Left renal pelvis (tissue), 4 donors: ENCODE data around the gene CGNL1. TPM values are rescaled to one million over a fixed set of nuclear protein-coding genes. Genes with fewer than 3 reads are reported as not detected.

ENCODE experiments used
- DNase-seq, 4 donors: peaks; one replicate each; pipeline ENCODE4 v3.0.0-alpha.2; 2013; ENCODE audit warnings: low read depth in 4 of 4, low spot score in 3 of 4
- polyA plus RNA-seq, 4 donors: library from polyadenylated mRNA; unstranded; fragments of 120-200 nt; gene quantifications; one replicate each; pipeline ENCODE4 v1.2.1, GENCODE V29; 2013; ENCODE audit not compliant: insufficient read length in 4 of 4

Gene CGNL1
- polyA plus RNA-seq, 4 donors: 58.3 to 66.1 (median 62.2) TPM

DNA sequence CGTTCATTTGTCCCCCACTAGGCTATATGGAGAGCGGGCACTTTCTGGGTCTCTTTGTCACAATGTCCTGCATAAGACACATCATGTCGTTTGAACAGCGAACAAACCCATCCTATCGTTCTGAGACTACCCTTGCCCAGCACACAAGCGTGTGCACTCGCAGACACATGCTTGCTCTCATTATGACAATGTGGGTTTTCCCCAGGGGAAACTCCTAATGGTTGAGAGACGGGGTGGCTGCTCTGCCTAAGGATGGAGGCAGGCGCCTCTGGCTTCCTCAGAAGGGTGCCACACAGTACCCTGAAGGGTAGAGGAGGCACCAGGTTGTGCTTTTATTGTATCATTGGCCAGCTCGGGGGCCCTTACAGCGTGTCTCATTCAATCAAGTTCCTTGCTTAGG lies 164.4 kb downstream of the CGNL1 start:
- no peak for DNase-seq

DNA sequence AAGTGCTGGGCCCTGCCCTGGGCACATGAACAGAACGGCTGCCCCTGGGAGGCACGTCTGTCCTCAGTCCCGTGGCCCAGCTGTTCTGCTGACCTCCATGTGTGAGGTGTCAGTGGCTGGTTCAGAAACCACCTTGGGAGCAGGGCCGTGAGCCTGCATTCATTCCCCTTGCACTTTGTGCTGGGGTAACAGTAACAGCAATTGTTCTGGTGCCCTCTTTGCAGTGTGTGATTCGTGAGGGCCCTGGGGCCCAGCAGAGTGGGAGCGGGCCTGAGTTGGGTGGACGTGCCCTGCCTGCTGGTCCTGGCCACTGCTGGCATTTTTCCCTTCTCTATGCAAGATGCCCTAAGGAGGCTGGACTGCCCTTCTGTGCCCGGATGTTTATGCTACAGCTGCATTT lies 165.0 kb downstream of the CGNL1 start:
- no peak for DNase-seq

DNA sequence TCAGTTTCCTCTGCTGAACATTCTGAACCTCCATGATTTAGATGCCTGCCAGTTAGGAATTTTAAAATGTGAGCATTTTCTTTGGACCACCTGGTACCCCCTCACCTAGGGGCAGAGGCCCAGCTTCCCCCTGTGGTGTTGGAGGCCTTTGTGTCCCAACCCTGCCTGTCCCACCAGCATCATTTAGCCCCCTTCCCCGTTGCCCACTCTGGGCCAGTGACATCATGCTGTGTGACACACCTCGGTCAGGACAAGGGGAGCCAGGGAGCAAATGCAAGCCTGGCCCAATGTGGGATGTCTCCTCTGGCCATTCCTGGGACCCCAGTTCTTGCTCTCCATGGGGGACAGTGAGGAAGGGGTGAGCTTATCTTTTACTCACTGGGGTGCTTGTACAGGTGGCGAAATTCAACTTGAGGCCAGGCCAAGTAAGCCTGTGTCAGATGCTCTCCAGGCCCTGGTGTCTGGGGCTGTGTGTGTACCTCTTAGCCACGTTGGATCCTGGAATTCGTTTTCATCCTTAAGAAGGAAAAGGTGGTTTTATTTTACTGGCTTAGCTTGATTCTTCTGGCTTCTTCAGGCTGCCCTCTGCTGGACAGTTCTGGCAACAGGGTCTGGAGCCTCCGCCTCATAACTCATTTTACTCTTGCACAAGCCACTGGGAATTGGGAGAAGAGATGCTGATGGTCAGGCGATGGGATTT lies 165.7 kb downstream of the CGNL1 start:
- DNase-seq: peak in 1 of 4 donors; percentile 60

DNA sequence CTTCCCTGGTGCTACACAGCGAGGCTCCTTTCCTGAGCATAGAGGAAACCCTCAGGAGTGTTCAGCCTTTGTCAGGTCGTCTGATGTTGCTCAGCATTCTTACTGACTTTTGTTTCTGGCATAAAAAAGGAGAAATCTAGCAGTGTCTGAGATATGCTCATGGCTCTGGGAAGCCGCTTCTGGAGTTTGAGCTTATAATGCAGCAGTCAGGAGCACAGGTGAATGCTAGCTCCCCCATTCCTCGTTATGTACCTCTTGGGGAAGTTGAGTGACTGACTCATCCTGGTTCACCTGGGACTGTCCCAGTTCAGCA lies 166.2 kb downstream of the CGNL1 start:
- no peak for DNase-seq

DNA sequence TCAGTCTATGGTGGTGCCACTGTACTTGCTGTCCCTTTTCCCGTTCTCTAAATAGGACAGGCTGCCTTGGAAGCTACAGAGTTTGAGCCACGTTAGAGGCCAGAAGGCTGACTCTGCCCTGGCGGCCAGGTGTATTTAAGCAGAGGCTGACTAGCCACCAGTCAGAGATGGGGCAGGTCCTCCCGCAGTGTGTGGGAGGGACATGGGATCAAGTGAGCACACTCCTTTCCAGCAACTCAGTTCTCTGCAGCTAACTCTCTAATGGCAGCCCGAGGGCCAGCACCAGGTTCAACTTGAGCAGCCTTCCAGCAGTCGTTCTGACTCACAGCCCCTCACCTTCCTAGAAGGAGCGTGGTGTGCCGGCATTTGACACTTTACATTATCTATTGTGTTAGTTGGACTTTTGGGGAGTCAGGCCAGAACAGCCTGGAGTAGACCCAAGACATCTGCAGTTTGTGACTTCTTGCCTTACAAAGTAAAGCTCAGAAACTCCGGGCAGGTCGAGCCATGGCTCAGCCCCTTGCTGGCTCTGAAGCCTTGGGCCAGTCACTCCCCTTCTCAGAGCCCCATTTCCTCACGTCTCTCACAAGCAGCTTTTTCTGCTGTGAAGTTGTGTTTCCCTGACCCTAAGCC lies 168.7 kb downstream of the CGNL1 start:
- DNase-seq: no peak

DNA sequence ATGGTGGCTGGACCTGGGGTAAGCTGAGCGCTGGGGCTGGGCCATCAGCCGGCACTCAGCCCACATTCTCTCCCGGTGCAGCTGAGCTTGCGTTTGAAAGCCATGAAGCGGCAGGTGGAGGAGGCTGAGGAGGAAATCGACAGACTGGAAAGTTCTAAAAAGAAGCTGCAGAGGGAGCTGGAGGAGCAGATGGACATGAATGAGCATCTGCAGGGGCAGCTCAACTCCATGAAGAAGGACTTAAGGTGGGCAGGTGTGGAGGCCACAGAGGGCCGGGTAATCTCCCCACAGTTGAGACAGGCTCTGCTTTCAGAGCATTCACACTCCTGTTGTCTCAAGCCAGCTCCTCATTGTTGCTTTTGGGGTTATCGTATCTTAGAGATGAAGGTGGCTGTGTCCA lies 169.7 kb downstream of the CGNL1 start:
- DNase-seq: no peak

DNA sequence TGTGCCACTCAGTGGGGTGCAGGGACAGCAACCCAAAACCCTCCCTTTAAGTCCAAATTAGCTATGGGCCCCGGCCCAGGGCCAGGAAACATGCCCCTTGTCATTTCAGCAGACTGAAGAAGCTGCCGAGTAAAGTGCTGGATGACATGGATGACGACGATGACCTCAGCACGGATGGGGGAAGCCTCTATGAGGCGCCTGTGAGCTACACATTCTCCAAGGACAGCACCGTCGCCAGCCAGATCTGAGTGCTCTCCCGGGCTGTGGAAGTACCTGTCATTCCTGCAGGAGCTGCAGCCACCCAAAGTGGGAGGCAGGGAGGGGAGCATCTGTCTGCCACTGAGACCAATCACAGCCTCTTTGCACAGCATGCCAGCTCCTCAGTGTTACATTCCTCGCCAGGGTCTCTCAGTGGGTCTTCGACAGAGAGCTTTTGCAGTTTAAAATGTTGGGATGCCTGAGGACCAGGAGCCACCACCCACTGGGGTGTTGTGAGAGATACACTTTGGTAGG lies 171.0 kb downstream of the CGNL1 start:
- DNase-seq: no peak

DNA sequence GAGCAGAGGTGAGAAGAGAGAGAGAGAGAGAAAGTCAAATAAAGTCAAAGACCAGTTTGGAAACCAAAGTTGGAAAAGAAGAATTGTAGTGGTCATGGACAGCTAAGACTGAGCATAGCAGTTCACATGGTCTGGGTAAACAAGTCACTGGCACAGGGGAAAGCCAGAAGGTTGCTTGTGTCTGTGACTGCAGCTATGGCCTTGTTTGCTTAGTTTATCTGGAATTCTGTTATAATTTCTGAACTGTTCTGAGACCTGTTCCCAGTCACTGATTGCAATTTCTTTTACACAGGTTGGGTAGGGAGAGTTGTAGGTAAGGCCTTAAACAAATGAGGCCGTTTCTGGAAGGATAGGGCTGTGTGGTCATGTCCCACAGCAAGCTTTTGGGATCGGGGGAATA lies 172.0 kb downstream of the CGNL1 start:
- DNase-seq: no peak

DNA sequence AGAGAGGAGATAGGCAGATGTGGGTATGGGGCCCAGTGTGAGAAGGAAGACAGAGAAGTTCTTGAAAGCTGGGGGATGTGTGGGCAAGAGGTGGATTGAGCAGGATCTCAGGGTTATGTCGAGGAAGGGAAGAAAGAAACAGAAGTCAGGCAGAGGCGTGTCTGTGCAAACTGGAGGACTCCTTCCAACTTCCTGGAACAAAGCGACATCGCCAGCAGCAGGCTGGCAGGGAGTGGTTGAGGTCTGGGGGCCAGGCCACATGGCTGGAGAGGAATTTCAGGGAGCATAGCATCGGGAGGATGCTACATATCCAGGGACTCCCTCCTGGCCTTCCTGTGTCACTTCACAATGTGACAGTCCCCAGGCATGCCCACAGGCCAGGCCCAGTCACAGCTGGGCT lies 172.5 kb downstream of the CGNL1 start:
- no peak for DNase-seq

DNA sequence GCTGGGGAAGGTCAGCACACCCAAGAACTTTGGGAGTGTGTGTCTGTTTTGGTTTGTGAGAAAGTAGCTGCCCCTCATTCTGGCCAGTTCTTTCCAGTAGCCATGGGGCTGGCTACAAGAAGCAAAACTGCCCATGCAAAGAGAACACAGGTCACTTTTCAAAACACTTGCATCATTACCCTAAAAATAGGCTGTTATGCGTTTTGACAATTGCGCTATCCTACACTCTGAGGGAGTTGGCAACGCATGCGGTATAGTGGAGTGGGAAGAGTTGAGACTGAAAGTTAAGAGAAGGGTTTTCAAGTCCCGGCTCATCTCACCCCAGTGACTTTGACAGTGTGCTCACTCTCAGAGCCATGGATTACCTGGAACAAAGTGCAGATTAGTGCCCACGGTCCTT lies 173.6 kb downstream of the CGNL1 start:
- no peak for DNase-seq

DNA sequence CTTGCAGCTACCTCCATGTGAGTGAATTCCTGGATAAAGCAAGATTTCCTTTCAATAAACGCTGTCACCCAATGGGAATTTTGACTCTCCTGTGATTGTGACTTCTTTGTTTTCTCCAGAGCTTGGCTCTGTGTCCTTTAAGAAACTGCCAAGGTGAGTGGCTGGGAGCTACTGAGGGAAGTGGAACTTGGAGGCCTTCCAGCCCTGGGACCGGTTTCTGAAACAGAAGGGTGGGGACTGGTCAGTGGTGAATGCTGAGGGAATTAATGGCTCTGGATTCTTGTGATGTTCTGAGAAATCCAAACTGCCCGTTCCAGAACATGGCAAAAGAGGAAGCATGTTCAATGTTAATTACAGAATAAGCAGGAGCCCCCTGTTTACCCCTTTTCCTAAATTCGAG lies 174.3 kb downstream of the CGNL1 start:
- DNase-seq: no peak

DNA sequence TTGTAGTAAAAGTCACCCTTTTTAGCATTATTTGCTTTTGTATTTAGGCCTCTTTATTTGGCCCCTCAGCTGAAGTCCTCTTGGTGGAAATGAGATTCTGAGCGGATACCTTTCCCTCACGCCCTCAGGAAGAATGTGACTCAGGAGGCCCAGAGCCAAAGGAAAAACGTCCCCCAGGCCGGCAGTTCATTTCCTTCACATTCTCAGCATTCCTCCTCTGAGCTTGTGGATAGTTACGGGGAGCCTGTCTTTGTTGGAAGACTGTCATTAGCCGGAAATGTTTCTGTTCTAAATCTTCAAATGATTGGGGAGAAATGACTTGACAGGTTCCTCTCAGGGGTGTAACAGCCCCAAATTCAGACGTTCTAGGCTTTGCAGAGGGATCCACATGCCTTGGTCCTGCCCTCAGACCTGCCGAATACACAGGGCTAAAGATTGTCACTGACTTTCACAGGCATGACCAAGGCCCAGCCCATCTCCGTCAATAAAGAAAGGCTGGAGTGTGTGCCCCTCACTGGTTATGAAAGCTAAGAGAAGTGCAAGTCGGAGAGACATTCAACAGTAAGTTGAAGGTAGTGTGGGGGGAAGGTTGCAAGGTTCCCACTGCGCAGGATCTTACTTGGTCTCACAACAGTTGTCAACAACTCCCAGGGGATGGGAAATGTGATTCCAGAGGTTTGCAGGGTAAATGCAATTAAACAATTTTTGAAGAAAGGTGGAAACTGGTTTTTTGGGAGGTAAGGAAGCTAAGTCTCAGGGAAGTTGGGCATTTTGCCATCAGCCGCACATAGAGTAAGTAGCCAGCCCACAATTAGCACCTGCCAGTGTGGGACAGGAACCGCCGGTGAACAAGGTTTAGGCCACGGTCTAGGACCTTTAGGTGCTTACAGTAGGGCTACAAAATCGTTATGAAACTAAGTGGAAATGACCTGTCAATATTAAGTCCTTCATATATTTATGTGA lies 175.7 kb downstream of the CGNL1 start:
- no peak for DNase-seq

DNA sequence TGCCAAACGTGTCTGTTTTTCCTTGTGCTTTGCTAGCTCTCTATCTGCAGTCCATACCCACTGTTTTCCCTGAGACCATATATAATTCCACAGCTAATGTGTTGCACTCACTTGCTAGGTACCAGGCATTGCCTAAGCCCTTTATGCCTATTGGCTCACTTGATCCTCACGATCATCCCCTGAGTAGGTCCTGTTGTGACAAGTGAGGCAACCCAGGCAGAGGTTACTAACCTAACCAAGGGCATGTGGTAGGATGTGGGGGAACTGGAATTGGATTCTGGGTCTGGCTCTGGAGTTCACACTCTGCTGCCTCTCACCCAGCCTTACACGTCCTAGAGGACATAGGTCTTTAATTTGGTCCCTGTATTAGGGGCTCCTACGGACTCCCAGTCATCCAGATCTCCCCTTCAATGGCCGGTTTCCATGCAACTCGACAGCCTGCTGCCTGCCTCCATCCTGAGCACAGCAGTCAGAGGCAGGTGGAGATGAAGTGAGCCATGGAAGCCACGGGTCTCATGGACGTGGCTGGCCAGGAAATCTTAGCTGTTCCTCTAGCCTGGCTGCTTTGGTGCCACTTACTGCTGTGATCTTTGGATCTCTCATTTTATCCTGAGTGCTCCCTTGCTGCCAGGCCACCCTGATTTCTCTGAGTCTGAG lies 176.5 kb downstream of the CGNL1 start:
- DNase-seq: no peak

DNA sequence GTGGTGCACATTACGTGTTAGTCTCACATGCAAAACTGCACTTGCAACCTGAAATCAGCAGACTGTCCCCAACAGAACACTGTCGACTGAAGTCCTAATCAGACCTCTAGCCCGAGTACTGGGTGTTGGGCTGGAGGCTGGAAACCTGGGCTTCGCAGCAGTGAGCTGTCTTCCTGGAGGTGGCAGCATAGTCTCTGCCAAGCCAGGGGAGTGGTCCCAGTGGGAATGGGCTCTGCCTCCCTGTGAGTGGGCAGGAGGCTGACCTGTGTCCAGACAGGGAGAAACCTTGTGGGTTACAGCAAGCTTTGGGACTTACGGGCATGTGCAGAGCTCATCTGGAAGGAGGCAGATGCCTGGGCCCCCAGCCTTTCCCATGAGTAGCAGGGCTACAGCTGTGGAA lies 177.2 kb downstream of the CGNL1 start:
- no peak for DNase-seq

DNA sequence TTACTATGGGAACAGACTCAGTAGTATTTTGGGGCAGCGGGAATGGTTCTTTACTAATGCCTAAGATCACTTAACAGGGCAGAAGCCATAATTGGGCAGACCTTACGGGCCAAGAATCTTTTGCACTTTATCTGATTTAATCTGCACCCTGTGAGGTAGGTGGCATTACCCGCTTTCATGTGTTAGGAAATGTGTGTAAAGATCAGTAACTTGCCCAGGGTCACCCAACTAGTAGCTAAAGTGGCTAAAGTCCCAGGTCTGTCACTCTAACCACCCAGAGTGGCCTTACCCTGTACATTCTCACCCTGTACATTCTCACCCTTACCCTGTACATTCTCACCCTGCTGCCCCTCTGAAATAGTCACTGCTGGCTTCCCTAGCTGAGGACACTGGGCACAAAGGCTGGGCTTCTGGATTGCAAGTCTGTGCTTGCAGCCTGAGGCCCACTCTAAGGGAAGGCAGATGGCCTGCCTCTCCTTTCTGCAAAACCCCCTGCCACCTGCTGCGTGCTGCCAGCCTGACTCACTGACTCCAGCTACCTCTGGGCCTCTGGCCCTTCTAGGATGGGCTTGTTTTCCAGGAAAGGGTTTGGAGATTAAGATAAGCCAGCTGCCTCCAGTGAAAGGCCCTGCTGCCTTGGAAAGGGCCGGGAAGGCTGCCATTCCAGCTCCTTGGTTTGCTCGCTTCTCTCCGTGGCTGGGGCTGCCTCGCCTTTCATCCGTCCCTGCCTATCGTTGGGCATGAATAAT lies 177.9 kb downstream of the CGNL1 start:
- DNase-seq: no peak

DNA sequence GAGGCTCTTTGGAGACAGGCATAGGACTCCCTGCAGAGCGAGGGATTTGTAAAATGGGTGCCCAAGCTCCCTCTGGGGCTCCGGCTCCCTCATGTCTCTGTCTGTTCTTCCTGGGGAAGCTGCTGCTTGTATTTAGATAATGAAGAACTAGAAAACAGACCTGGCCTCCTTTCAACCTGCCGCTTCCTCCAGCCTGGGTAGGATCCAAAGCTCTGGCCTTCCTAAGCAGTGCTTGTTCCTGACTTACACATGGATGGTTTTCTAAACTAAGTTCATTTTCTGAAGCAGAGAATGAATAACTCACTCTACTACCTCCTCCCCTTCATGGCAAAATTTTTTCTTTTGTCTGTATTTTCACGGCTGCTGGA lies 178.5 kb downstream of the CGNL1 start:
- no peak for DNase-seq

DNA sequence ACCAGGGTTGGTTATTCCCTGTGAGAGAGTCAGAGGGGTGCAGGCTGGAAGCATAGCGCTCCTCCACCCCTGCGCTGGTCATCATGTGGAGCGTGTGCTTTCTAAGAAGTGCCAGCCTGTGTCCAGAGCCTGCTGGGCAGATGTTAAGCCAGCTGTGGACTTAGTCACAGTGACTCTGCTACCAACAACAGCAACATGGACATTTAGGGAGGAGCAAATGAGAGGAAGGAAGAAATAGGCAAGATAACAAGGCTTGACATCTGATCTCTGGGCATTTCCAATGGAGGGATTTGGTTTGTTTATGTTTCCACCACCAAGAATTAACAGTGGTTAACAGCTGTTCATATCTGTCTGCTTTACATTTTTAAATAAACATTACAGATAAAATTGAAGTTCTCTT lies 179.0 kb downstream of the CGNL1 start:
- DNase-seq: no peak

DNA sequence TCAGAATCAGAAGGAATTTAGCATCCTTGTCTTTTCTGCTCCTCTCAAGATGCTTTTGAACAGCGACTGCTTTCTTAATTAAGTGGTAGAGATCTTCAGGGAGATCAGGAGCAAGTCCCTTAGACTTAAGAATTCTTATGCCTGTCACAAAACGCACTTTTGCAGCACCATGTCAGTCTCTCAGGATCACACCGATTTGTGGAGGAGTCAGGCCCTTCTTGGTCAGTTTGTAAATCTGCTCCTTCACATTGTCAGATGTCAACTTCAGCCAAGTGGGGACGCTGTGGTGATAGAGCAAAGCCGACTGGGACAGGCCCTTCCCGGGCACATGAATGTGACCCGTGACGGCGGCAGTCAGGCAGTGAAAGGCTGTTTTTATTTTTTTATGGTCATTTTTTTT lies 179.7 kb downstream of the CGNL1 start:
- no peak for DNase-seq

DNA sequence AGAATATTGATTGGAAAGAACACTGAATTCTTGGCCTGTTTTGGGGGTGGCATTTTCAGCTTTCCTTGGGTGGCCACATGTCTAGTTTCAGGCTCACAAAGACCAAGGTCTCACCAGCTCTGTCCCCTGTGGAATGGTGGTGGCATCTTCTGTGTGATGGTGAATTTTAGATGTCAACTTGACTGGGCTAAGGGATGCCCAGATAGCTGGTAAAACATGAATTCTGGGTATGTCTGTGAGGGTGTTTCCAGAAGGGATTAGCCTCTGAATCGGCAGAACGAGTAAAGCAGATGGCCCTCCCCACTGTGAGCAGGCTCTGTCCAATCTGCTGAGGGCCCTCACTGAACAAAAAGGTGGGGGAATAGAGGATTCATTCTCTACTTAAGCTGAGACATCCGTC lies 181.0 kb downstream of the CGNL1 start:
- DNase-seq: no peak

DNA sequence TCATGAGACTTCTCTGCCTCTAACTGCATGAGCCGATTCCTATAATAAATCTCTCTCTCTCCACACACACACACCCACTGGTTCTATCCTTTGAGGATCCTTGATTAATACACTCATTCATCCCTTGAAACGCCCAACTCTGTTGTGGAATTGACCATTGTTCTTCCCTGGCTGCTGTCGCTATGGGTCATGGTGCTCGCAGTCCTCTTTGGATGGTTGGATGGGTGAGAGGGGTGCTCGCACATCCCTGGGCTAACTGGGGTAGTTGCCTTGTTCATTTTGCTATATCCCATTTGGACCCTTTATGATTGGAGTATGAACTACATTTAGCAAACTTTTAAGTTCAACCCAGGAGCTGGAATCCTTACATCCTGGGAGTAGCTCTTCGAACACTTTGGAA lies 181.5 kb downstream of the CGNL1 start:
- no peak for DNase-seq
